ENCODE measurements around the gene GPR143. TPM values are rescaled to one million over a fixed set of nuclear protein-coding genes. Genes with fewer than 3 reads are reported as not detected.
"Not testable (repeated sequence)": the region's sequence is repeated elsewhere in the genome, so short reads cannot be mapped to it uniquely, and the experiment has no call there.

GPR143 gene
- total RNA-seq, 1 donor from 2014 or later = 16.8 TPM

DNA sequence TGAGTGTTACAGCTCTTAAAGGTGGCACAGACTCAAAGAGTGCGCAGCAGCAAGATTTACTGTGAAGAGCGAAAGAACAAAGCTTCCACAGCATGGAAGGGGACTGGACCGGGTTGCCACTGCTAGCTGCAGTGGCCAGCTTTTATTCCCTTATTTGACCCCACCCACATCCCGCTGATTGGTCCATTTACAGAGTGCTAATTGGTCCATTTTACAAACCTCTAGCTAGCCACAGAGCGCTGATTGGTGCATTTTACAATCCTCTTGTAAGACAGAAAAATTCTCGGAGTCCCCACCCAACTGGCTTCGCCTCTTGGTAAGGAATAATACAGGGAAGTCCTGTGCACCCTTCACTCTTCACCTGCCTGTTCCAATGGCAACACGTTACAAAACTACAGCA, 18.7 kb upstream of the GPR143 start:
- Mint-ChIP-seq H3K4me3 (ENCODE audit: unreplicated experiment) (no peak overlapping the region), H3K9me3 (ENCODE audit: unreplicated experiment) (no peaks in the 10 kb centered on the region), H3K4me1 (ENCODE audit: unreplicated experiment) (peaks cover 9% of the 10 kb centered on the region), H3K36me3 (ENCODE audit: low read depth, unreplicated experiment) (no peaks in the 10 kb centered on the region), H3K27ac (ENCODE audit: unreplicated experiment) (no peak overlapping the region), H3K27me3 (ENCODE audit: unreplicated experiment) (peaks cover 6% of the 10 kb centered on the region)
- no peak for TF ChIP-seq CTCF (IDR thresholded peaks at IDR 0.05; ENCODE audit: unreplicated experiment)
- DNase-seq (ENCODE audit: low spot score) = no peak

GRCh38 chrX:9781941-9782340, 16.3 kb upstream of the GPR143 start:
- Mint-ChIP-seq H3K27me3 (ENCODE audit: unreplicated experiment) (peaks cover under 1% of the 10 kb centered on the region), H3K27ac (ENCODE audit: unreplicated experiment) (no peak overlapping the region), H3K4me1 (ENCODE audit: unreplicated experiment) (peaks cover 3% of the 10 kb centered on the region), H3K4me3 (ENCODE audit: unreplicated experiment) (no peak overlapping the region), H3K9me3 (ENCODE audit: unreplicated experiment) (no peaks in the 10 kb centered on the region), H3K36me3 (ENCODE audit: low read depth, unreplicated experiment) (no peaks in the 10 kb centered on the region)
- TF ChIP-seq CTCF (IDR thresholded peaks at IDR 0.05; ENCODE audit: unreplicated experiment) = no peak
- DNase-seq (ENCODE audit: low spot score) = no peak

DNA sequence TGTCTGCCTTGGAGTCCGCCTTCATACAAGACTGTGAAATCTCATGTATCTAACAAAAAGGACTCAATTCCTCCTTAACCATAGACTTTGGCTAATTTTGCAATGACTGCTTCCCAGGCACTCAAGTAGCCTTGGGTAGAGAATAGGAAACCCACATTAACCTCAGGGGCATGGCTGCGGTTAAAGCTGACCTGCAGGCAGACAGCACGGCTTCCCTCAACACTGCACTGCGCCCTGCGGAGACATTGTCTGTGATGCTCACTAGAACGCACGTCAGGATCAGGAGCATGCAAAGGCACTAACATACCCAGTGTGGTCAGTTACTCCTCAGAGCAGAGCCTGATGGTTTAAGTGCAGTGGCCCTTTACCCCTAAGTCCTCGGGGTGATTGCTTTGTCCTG, 10.3 kb upstream of the GPR143 start:
- peaks cover 13% of the 10 kb centered on the region for H3K4me1 Mint-ChIP-seq (ENCODE audit: unreplicated experiment)
- no peaks in the 10 kb centered on the region for H3K9me3 Mint-ChIP-seq (ENCODE audit: unreplicated experiment)
- H3K4me3 Mint-ChIP-seq (ENCODE audit: unreplicated experiment) = no peak overlapping the region
- H3K27me3 Mint-ChIP-seq (ENCODE audit: unreplicated experiment) = no peaks in the 10 kb centered on the region
- no peak for DNase-seq (ENCODE audit: low spot score)
- no peak overlapping the region for H3K27ac Mint-ChIP-seq (ENCODE audit: unreplicated experiment)
- no peak for TF ChIP-seq CTCF (IDR thresholded peaks at IDR 0.05; ENCODE audit: unreplicated experiment)
- H3K36me3 Mint-ChIP-seq (ENCODE audit: low read depth, unreplicated experiment) = no peaks in the 10 kb centered on the region

DNA sequence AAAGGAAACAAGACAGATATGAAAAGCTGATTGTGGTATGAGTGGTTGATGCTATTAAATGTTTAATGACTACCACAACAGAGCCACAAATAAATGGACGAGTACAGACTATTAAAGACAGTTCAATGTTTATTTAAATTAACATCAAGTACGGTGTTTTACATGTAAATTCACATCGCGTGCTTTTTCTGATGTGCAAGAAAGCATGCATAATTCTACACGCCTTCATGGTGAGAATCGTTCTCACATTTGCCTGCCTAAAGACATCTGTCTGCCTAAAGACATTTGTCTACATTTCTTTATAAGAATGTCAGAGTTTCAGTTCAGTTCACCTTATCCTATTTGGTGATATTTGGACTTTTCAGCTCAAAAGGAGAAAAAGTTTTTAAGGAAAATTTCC, 7.3 kb upstream of the GPR143 start:
- peaks cover 15% of the 10 kb centered on the region for H3K4me1 Mint-ChIP-seq (ENCODE audit: unreplicated experiment)
- no peak for DNase-seq (ENCODE audit: low spot score)
- no peak overlapping the region for H3K27ac Mint-ChIP-seq (ENCODE audit: unreplicated experiment)
- no peaks in the 10 kb centered on the region for H3K36me3 Mint-ChIP-seq (ENCODE audit: low read depth, unreplicated experiment)
- TF ChIP-seq CTCF (IDR thresholded peaks at IDR 0.05; ENCODE audit: unreplicated experiment) = no peak
- H3K27me3 Mint-ChIP-seq (ENCODE audit: unreplicated experiment) = peaks cover 5% of the 10 kb centered on the region
- no peaks in the 10 kb centered on the region for H3K9me3 Mint-ChIP-seq (ENCODE audit: unreplicated experiment)
- no peak overlapping the region for H3K4me3 Mint-ChIP-seq (ENCODE audit: unreplicated experiment)

DNA sequence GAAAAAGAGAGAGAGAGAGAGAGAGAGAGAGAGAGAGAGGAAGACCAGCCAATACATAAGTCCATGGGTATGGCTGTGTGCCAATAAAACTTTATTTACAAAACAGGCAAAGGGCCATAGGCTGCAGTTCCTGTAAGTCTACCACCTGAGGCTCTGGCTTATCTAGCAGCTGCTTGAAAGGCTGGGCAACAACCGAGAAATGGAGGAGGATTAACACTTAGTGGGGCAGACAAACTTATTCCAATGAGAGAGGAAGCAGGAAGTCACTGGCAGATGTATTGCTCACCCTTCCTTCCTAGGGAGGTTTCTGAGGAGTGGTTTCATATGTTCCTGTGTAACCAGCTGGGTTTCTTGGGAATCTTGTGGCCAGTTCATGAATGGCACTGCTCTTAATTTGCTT, 4.7 kb upstream of the GPR143 start:
- peaks cover 24% of the 10 kb centered on the region for H3K4me1 Mint-ChIP-seq (ENCODE audit: unreplicated experiment)
- no peak for TF ChIP-seq CTCF (IDR thresholded peaks at IDR 0.05; ENCODE audit: unreplicated experiment)
- peaks cover 7% of the 10 kb centered on the region for H3K27me3 Mint-ChIP-seq (ENCODE audit: unreplicated experiment)
- H3K36me3 Mint-ChIP-seq (ENCODE audit: low read depth, unreplicated experiment) = no peaks in the 10 kb centered on the region
- no peak overlapping the region for H3K4me3 Mint-ChIP-seq (ENCODE audit: unreplicated experiment)
- H3K9me3 Mint-ChIP-seq (ENCODE audit: unreplicated experiment) = no peaks in the 10 kb centered on the region
- no peak for DNase-seq (ENCODE audit: low spot score)
- peak overlapping the region; percentile 57 for H3K27ac Mint-ChIP-seq (ENCODE audit: unreplicated experiment)

DNA sequence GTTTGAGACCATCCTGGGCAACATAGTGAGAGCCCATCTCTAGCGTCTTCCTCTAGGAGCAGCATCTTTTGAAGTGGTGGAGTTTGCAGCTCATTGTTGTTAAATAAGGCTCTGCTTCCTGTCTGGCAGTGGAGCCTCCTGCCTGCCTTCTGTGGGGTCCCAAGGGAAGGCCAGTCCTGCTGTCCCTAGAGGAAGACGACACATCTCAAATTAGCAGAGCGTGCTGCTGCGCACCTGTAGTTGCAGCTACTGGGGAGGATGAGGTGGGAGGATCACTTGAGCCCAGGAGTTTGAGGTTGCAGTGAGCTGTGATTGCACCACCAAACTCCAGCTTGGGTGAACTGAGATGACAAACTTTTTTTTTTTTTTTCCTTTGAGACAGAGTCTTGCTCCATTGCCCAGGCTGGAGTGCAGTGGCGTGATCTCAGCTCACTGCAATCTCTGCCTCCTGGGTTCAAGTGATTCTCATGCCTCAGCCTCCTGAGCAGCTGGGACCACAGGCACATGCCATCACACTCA, 2.7 kb upstream of the GPR143 start:
- H3K27me3 Mint-ChIP-seq (ENCODE audit: unreplicated experiment); H3K27ac Mint-ChIP-seq (ENCODE audit: unreplicated experiment); H3K36me3 Mint-ChIP-seq (ENCODE audit: low read depth, unreplicated experiment); DNase-seq (ENCODE audit: low spot score); H3K9me3 Mint-ChIP-seq (ENCODE audit: unreplicated experiment); H3K4me3 Mint-ChIP-seq (ENCODE audit: unreplicated experiment): not testable (repeated sequence)
- peaks cover 24% of the 10 kb centered on the region for H3K4me1 Mint-ChIP-seq (ENCODE audit: unreplicated experiment)
